HT1080 (cell line): ENCODE data around the gene FUS. TPM values are rescaled to one million over a fixed set of nuclear protein-coding genes. Genes with fewer than 3 reads are reported as not detected.
"Not testable (repeated sequence)": the region's sequence is repeated elsewhere in the genome, so short reads cannot be mapped to it uniquely, and the experiment has no call there.

Experiments
- DNase-seq: peaks from one replicate; pipeline ENCODE4 v3.0.0-alpha.2; 2015; ENCODE audit warnings: low read depth
- total RNA-seq: library from RNA; depleted of rRNA; stranded (reverse); fragments of >200 nt; shearing (Covaris generic); gene quantifications from 2 replicates; pipeline ENCODE4 v1.2.3, GENCODE V29; 2014

Gene FUS
- total RNA-seq, 1 experiment from 2014 or later, result 34.0 TPM

DNA sequence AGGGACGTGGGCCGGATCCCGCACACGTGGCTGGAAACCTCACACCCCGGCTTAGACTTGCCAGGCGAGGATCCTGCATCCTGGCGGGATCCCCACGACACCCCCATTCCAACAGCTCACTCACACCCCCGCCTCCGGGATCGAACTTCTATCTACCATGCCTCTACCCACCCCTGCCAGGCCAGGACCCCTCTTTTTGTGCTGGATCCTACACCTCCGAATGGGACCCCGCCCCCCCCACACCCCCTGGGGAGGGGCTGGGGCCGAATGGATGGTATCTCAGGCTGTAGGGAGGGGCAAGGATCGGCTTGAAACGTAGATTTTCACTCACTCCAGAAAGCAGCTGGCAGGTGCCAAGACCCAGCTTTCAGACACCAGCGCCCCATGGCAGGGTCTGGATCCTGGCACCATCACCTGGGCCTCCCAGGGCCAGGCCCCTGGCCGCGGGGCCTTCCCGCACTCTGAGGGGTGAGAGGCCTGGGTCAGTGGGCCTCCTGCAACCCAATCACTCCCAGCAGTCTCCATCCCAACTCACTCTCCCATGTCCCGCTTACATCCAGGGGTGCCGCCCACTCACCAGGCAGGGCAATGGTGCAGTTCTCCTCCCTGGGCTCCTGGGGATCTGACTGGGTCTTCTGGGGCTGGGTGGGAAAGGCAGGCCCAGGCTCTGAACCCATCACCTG, 36.8 kb upstream of the FUS start:
- no peak for DNase-seq

DNA sequence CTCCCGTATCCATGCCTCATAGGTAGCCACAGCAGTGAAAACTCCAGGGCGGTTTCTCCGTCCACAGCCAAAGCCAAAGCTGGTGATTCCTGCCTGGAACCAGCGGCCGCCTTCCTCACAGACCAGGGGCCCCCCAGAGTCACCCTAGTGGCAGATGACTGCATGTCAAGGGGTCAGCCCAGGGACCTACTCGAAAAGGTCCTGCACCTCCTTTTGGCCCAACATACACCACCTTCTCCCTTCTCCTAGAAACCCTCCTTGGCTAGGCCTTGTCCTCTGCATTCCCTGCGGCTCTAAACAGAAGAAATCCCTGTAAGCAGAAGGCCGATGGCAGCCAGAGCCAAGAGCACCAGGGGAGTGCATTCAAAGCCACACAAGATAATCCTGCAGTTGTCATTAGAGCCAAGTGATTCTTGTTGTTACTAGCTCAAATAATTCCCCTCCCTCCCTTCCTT, 36.2 kb upstream of the FUS start:
- DNase-seq, result no peak

DNA sequence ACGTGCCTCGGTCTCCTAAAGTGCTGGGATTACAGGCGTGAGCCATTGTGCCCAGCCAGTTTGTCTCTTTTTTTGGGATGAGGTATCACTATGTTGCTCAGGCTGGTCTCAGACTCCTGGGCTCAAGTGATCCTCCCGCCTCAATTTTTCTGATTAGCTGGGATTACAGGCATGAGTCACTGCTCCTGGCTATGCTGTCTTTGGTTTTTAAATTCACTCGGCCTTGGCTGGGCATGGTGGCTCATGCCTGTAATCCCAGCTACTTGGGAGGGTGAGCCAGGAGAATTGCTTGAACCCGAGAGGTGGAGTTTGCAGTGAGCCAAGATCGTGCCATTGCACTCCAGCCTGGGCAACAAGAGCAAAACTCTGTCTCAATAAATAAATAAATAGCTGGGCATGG, 35.5 kb upstream of the FUS start:
- DNase-seq, result peak; percentile 35

DNA sequence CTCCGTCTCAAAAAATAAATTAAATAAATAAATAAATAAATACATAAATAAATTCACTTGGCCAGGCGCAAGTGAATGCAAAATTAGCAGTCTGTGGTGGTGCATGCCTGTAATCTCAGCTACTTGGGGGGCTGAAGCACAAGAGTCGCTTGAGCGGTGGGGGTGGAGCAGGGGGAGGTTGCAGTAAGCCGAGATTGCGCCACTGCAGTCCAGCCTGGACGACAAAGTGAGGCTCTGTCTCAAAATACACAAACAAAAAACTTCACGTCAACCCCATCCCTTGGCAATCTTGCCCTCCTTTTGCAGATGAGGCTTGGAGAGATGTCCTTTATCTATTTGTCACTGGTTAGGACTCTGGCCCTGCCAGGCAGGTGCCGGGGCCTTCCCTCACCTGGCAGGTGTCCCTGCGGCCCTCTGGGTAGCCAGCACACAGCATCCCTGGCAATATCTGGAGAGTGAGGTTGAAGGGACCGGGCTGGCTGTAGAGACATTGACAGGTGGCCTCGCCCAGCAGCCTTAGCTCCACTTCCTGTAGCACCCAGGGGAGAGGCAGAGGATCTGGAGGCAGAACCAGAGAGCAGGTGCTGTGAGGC, 34.4 kb upstream of the FUS start:
- no peak for DNase-seq

DNA sequence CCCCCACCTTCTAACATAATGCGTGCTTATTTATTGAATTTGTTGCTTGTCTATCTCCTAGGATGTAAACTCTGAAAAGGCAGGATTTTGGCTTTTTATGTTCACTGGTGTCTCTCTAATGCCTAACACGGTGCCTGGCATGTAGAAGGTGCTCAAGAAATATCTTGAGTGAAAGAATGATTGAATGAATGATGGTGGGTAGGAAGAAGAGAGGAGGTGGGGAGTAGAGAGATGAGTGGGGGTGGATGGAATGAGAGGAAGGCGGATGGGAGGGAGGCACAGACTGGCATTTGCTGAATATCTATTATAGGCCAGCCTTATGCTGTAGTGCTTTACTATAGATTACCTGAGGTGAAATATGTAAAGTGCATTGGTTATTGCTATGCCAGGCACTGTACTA, 32.4 kb upstream of the FUS start:
- no peak for DNase-seq

DNA sequence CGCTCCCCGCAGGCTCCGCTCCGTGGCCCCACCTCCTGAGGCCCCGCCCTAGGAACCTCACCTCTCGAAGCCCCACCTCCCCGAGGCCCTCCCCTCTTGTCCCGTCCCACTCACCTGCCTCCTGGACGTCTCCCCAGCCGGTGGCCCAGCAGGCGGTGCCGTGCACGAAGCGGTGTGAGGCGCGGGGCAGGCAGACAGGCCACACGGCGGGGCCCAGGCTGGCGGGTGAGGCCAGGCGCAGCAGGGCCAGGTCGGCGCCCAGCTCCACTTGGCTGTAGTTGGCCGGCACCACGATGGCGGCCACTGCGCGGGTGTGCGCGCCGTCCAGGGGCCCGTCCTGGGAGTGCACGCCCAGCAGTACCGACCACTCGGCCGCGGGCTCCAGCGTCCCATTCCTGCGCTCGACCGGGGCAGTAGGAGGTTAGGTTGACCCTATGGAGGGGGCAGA, 31.6 kb upstream of the FUS start:
- DNase-seq, result no peak

DNA sequence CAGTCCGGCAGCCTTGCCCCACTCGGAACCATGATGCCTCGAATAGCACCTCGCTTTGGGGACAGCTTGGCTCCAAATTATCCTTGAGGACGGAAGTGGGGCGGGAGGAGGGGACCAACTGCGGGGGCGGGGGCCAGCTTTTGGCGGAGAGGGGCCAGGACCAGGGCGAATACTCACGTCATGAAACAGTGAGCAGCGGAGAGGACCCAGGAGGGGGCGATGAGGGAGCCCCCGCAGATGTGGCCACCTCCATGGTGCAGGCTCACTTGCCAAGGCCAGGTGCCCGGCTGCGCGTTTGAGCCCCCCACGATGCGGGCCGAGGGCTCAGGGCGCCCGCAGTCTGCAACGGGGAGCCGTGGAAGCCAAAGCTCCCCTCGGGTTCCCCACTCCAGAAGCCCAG, 31.0 kb upstream of the FUS start:
- DNase-seq, result no peak

DNA sequence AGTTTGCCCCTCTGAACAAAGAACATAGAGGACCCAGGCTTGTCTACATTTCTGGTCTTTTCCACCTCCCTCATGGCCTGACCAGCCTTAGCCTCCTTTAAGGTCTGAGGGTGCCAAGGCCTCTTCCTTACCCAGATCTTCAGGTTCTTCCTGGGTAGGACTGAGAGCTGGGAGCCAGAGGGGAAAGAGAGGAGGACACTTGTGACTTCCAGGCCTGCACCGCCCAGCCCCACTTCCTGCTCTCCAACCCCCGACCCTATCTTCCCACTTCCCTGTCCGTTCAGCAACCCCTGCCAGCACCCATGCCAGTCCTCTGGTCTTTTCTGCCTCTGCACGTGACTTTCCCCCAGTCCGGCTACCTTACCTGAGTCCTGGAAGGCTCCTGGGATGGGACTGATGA, 30.6 kb upstream of the FUS start:
- DNase-seq, result no peak

DNA sequence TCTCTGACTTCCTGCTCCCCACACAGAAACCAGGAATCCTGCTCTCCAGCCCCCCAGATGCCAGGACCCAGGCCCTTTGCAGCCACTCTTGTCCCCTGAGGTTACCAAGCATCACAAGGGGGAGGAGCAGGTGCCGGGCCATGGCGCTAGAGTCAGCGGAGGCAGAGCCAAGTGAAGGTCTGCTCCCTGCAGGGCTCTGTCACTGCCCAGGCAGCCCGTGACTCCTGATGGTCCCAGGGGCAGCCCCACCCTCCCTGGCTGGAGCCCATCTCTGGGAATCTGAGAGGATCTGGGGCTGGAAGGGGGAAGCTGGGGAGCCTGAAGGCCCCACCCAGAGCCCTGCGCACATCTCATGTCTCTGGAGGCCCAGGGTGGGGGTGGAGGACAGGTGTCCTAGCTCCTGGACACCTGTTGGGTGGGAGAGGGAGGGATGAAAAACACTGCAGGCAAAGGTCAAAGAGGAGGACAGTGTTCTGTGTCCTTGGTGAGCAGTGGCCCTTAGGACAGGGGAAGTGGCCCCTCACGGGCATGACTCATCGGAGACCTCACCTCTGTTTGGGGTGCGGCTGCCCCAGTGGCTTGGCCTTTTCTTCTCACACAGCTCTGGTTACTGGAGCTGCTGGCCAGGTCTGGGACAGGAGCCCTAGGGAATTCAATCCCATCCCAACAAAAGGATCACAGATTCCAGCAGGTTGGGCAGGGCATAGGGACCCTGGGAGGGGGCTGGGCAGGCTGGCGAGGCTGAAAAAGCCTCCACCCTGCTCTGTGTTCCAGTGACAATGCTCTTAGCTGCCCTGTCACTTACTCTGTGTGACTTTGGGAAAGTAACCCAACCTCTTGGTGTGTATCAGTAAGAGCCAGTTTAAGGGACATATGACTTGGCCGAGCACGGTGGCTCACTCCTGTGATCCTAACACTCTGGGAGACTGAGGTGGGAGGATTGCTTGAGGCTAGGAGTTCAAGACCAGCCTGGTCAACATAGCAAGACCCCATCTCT, 29.7 kb upstream of the FUS start, which contains the start of gene PRSS36:
TSS of gene PRSS36 (minus strand) at position 173 of the 997 bp plus-strand sequence. CDS start at position 142, 31 bp downstream.
- DNase-seq, result no peak

DNA sequence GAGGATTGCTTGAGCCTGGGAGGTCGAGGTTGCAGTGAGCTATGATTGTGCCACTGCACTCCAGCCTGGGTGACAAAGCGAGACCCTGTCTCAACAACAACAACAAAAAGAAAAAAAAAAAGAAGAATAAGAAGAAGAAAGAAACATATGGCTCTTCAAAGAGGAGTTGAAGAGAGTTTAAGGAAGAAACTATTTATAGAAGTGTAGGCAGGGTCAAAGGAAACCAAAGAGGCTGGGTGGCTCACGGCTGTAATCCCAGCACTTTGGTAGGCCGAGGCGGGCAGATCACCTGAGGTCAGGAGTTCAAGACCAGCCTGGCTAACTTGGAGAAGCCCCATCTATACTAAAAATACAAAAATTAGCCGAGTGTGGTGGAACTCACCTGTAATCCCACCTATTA, 29.0 kb upstream of the FUS start:
- DNase-seq, result not testable (repeated sequence)

DNA sequence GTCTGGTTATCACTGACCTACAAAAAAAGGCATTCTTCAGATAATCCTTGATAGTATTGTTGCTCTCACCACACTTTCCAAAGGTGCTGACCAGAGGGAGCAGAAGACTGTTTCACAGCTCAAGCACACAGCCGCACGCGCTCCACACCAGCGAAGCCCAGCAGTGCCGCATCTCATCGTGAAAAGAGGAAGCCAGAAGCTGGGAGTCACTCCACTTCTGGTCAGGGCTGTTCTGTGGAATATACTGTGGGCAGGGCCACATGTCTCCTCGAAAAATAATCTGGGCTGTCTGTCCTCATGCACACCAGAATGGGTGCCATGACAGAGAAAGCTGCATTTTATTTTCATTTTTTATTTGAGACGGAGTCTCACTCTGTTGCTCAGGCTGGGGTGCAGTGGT, 22.8 kb upstream of the FUS start:
- no peak for DNase-seq

DNA sequence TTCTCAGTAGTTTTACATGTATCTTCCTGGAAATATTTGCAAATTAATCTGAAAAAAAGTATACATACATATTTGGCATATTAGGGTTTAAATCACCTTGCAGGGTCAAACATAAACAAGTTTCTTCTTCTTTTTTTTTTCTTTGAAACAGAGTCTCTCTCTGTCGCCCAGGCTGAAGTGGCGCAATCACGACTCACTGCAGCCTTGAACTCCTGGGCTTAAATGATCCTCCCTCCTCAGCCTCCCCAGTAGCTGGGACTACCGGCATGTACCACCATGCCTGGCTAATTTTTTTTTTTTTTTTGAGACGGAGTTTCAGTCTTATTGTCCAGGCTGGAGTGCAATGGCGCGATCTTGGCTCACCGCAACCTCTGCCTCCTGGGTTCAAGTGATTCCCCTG, 12.6 kb upstream of the FUS start:
- no peak for DNase-seq

DNA sequence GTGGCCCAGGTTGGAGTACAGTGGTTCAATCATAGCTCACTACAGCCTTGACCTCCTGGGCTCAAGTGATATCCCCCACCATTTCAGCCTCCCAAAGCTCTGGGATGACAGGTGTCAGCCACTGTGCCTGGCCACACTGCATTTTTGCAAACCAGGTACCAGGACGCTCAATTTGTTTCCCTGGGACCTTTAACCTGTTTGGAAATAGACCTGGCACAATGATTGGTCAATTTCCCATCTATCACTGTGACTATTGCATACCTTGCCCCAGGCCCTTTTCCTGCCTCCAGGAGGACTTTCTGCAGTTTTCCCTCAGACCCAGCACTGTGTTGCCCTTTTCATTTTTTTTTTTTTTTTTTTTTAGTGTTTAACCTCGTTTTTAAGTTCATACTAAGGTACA, 11.1 kb upstream of the FUS start:
- no peak for DNase-seq

DNA sequence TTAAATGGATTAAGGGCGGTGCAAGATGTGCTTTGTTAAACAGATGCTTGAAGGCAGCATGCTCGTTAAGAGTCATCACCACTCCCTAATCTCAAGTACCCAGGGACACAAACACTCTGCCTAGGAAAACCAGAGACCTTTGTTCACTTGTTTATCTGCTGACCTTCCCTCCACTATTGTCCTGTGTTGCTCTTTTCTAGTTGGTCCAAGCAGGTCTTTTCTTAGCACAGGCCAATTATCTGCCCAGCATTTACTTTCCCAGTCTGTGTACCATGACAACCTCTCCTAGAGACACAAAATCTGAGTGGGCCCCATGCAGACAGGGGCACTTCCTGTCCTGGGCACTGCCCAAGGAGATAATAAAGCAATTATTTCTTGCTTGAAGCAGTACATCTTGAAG, 9.9 kb upstream of the FUS start:
- not testable (repeated sequence) for DNase-seq

DNA sequence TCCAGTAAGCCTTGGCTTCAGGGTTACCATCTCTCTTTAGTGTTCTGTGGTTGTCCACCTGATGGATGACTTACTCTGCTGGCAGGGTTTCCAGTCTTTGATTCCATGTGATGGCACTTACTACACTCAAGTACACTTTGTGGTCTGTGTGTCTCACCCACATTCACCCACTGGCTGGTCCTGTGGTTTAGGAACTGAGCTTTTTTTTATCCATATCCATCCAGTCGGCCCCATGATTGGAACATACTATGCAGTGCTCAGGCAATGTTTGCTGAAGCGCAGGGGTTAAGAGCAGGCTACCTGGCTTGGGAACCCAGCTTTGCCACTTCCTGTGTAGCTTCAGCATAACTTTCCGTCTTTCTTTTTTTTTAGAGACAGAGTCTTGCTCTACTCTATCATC, 2.8 kb upstream of the FUS start:
- DNase-seq, result peak; percentile 98

DNA sequence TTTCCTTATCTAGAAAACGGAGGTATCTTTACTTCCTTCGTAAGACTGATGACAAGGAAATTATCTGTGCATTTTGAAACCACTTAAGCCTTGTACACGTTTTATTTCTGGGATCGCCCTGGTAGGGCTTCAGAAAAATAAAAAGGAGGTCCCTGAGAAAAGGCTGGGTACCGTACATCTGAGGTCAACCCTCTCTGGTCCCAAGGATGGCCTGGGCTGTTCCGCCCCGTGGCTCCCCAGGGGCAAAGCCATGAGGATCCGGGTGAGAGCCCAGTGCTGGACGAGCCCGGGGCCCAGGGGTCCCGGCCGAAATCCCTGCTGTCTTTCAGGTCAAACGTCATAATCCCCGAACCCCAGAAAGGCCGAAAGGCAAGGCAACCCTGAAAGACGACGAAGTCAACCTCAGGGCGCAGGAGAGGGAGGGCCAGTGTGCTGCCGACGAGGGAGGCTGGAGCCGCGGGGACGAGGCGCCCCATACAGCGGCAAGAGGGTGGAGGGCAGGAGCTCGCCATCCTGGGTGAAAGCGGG, 656 bp upstream of the FUS start:
- DNase-seq, result no peak

DNA sequence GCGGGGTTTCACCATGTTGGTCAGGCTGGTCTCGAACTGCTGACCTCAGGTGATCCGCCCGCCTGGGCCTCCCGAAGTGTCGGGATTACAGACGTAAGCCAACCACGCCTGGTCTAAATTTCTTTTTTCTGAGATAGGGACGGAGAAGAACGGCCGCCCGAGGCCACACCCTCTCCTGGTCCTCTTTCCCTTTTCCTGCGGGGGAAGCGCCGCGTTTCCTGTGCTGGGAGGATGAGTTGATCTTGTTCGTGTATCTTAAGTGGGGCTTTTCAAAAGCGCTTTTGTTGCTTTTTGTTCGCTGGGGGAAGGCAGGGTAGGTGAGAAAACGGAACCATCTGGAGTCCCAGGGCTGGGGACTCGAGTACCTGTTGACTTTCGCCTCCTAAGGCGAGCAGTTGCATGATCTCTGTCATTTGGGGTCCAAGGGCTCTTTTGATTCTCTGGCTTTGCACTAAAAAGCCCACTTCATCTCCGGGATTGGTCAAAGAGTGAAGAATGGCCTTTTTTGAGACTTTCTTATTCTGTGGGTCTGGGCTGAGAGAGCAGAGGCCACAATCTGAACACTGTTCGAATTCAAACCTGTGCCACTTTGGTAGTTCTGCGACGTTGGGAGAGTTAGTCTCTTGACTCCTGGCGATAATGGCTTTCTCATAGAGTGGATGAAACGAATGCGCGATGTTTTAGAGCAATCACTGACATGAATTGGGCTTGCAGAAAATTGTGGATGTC, 1.3 kb downstream of the FUS start:
- DNase-seq, result peak; percentile 66

DNA sequence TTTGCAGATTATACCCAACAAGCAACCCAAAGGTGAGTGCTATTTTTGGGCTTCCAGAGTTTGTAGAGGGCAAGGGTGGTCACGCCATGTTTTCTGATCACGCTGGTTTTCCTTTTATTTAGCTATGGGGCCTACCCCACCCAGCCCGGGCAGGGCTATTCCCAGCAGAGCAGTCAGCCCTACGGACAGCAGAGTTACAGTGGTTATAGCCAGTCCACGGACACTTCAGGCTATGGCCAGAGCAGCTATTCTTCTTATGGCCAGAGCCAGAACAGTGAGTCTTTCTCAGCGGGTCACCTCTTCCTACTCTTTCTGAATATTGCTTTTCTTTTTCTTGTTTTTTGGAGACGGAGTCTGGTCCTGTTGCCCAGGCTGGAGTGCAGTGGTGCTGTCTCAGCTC, 2.5 kb downstream of the FUS start:
- DNase-seq, result no peak

DNA sequence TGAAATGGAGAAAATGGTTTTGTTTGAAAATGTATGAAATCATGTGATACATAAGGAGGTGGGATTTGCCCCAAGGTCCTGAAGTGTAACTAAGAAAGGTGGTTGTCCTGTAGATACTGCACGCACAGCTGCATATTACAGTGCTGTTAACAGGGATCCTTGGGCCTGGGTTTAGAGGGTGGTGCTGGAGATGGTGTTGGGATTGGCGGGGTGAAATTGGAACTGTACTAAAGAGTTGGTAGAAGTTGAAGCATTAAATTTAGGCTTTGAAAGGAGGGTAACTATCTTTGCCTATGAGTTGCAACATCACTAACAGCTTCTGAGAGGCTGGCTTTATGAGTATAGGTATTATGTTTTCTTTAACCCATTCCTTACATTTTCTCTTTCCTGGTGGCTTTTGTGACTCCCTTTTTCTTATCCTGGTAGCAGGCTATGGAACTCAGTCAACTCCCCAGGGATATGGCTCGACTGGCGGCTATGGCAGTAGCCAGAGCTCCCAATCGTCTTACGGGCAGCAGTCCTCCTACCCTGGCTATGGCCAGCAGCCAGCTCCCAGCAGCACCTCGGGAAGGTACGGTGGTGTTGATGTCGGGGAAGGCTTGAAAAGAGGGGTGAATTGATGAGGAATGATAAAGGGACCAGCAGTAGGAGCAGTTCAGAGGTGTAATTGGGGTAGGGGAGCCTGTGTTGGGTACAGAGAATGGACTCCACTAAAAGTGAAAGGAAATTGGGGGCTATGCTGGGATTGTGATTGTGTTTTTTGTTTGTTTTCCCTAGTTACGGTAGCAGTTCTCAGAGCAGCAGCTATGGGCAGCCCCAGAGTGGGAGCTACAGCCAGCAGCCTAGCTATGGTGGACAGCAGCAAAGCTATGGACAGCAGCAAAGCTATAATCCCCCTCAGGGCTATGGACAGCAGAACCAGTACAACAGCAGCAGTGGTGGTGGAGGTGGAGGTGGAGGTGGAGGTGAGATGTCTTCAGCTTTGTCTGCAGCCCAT, 3.8 kb downstream of the FUS start:
- DNase-seq, result no peak

DNA sequence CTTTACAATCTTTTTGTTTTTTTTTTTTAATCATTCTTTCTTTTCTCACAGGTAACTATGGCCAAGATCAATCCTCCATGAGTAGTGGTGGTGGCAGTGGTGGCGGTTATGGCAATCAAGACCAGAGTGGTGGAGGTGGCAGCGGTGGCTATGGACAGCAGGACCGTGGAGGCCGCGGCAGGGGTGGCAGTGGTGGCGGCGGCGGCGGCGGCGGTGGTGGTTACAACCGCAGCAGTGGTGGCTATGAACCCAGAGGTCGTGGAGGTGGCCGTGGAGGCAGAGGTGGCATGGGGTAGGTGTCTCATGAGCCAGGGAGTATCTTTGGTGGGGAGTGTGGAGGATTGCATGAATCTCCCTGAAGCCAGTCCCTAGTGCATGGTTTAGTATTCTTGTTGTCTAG, 4.9 kb downstream of the FUS start:
- DNase-seq, result no peak
